OCI-LY1 (cell line): ENCODE measurements around the gene NXPE2.

ENCODE experiments used
- EZH2 ChIP-seq: fragments of 200-600 bp; sonication (generic), shearing (Covaris generic); IDR thresholded peaks from 2 replicates; pipeline ENCODE4 v1.8.0; 2017; ENCODE audit warnings: borderline replicate concordance, mixed run types, mild to moderate bottlenecking, antibody characterized with exemption, low read length, moderate library complexity, mixed read lengths
- TF ChIP-seq, protein P1 (sequence below): fragments of 200-600 bp; sonication (generic), shearing (Covaris generic); IDR thresholded peaks from 2 replicates; pipeline ENCODE4 v1.5.1; 2017; ENCODE audit warnings: mild to moderate bottlenecking, antibody characterized with exemption, low read length, moderate library complexity, mixed read lengths

DNA sequence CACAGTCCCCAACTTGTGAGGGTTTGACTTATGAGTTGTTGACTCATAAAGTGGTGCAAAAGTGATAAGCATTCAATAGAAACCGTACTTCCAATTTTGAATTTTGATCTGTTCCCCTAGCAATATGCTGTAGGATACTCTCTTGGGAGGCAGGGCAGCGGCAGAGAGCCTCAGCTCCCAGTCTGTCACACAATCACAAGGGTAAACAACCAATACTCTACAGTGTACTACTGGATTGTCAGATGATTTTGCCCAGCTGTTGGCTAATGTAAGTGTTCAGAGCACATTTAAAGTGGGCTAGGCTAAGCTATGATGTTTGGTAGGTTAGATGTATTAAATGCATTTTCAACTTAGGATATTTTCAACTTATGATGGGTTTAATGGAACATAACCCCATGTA lies 13.7 kb upstream of the NXPE2 start:
- TF ChIP-seq, protein P1, sequence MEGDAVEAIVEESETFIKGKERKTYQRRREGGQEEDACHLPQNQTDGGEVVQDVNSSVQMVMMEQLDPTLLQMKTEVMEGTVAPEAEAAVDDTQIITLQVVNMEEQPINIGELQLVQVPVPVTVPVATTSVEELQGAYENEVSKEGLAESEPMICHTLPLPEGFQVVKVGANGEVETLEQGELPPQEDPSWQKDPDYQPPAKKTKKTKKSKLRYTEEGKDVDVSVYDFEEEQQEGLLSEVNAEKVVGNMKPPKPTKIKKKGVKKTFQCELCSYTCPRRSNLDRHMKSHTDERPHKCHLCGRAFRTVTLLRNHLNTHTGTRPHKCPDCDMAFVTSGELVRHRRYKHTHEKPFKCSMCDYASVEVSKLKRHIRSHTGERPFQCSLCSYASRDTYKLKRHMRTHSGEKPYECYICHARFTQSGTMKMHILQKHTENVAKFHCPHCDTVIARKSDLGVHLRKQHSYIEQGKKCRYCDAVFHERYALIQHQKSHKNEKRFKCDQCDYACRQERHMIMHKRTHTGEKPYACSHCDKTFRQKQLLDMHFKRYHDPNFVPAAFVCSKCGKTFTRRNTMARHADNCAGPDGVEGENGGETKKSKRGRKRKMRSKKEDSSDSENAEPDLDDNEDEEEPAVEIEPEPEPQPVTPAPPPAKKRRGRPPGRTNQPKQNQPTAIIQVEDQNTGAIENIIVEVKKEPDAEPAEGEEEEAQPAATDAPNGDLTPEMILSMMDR, result no peak
- TF ChIP-seq EZH2, result no peak
